HepG2 (cell line): ENCODE measurements around the gene CCSER2. TPM values are rescaled to one million over a fixed set of nuclear protein-coding genes. Genes with fewer than 3 reads are reported as not detected.

Source experiments
- CBFB ChIP-seq: sonication (generic); formaldehyde crosslinking; IDR thresholded peaks from 2 replicates; pipeline ENCODE4 v1.4.0; 2020; ENCODE audit warnings: missing genetic modification reagents
- DR1 ChIP-seq: sonication (generic); formaldehyde crosslinking; IDR thresholded peaks from 2 replicates; pipeline ENCODE4 v1.8.0; 2021; ENCODE audit warnings: mild to moderate bottlenecking, missing genetic modification reagents, inconsistent platforms
- FOXA1 ChIP-seq, 2 experiments: fragments of 450-650 bp in 1 of 2; sonication (generic) in 1 of 2; formaldehyde crosslinking in 1 of 2; IDR thresholded peaks; 2 replicates each; pipeline versions ENCODE4 v1.4.0 to v1.6.1; 2016 to 2020; ENCODE audit warnings: missing genetic modification reagents in 1 of 2
- FOXA3 ChIP-seq: IDR thresholded peaks from 2 replicates; pipeline ENCODE4 v1.6.1; 2016; ENCODE audit warnings: missing genetic modification reagents, missing compliant biosample characterization
- FOXK1 ChIP-seq: sonication (generic); formaldehyde crosslinking; IDR thresholded peaks from 2 replicates; pipeline ENCODE4 v1.4.0; 2020; ENCODE audit warnings: low read depth, missing genetic modification reagents, borderline replicate concordance
- GLMP ChIP-seq: sonication (generic); formaldehyde crosslinking; IDR thresholded peaks from 2 replicates; pipeline ENCODE4 v1.9.0; 2021; ENCODE audit warnings: missing genetic modification reagents, mild to moderate bottlenecking, borderline replicate concordance
- MEF2D ChIP-seq: sonication (generic); formaldehyde crosslinking; IDR thresholded peaks from 2 replicates; pipeline ENCODE4 v1.5.1; 2020; ENCODE audit warnings: mild to moderate bottlenecking, missing genetic modification reagents
- MYNN ChIP-seq: sonication (generic); formaldehyde crosslinking; IDR thresholded peaks from 2 replicates; pipeline ENCODE4 v1.4.0; 2020; ENCODE audit warnings: mild to moderate bottlenecking, low read depth, missing genetic modification reagents
- REL ChIP-seq: sonication (generic); formaldehyde crosslinking; conservative IDR thresholded peaks from 2 replicates; pipeline ENCODE4 v1.8.0; 2022; ENCODE audit warnings: mild to moderate bottlenecking, missing genetic modification reagents, moderate library complexity
- SAFB2 ChIP-seq: sonication (generic); formaldehyde crosslinking; IDR thresholded peaks from 2 replicates; pipeline ENCODE4 v1.5.1; 2020; ENCODE audit warnings: missing genetic modification reagents, low read depth, mild to moderate bottlenecking, borderline replicate concordance
- TCF12 ChIP-seq, 2 experiments: fragments of 450-650 bp in 1 of 2; sonication (generic) in 1 of 2; formaldehyde crosslinking in 1 of 2; IDR thresholded peaks; 2 replicates each; pipeline versions ENCODE4 v1.6.1 to v1.8.0; 2017 to 2022; ENCODE audit warnings: antibody characterized with exemption in 1 of 2, mild to moderate bottlenecking in 1 of 2, missing genetic modification reagents in 1 of 2, moderate library complexity in 1 of 2
- TFDP1 ChIP-seq: IDR thresholded peaks from 2 replicates; pipeline ENCODE4 v1.6.1; 2016; ENCODE audit warnings: missing compliant biosample characterization, missing genetic modification reagents, borderline replicate concordance
- ZBTB25 ChIP-seq: IDR thresholded peaks from 2 replicates; pipeline ENCODE4 v1.6.1; 2018; ENCODE audit warnings: missing genetic modification reagents
- ZFP1 ChIP-seq: IDR thresholded peaks from 2 replicates; pipeline ENCODE4 v1.6.1; 2016
- ZKSCAN8 ChIP-seq: IDR thresholded peaks from 2 replicates; pipeline ENCODE4 v1.6.1; 2016; ENCODE audit warnings: borderline replicate concordance, missing genetic modification reagents, missing compliant biosample characterization
- polyA plus RNA-seq, 8 experiments: library from polyadenylated mRNA; depleted of rRNA in 3 of 8; stranded (reverse) in 7 of 8; unstranded in 1 of 8; fragments of >200 nt; fragmentation: Illumina TruSeq in 4 of 8; extraction: Trizol in 4 of 8; gene quantifications; 2 replicates each; pipeline versions ENCODE4 v1.2.1 to v1.2.3, GENCODE V29; 2011 to 2016; ENCODE audit warnings: low read depth in 4 of 8, missing spikeins in 1 of 8, mixed read lengths in 1 of 8; ENCODE audit not compliant: insufficient read depth in 1 of 8
- total RNA-seq, 5 experiments: library from RNA; depleted of rRNA; stranded (reverse); fragments of >200 nt; fragmentation: Illumina TruSeq; extraction: Trizol; gene quantifications; 2 replicates each; pipeline ENCODE4 v1.2.3, GENCODE V29; 2016; ENCODE audit warnings: low read depth in 1 of 5
- TF ChIP-seq, protein P1 (sequence below): sonication (generic); formaldehyde crosslinking; IDR thresholded peaks from 2 replicates; pipeline ENCODE4 v1.9.0; 2021; ENCODE audit warnings: missing genetic modification reagents, borderline replicate concordance
- TF ChIP-seq, protein P2 (sequence below): sonication (generic); formaldehyde crosslinking; IDR thresholded peaks from 2 replicates; pipeline ENCODE4 v1.5.1; 2020; ENCODE audit warnings: mild to moderate bottlenecking, missing genetic modification reagents
- TF ChIP-seq, protein P3 (sequence below): sonication (generic); formaldehyde crosslinking; IDR thresholded peaks from 2 replicates; pipeline ENCODE4 v1.5.0; 2020; ENCODE audit warnings: mild to moderate bottlenecking, missing genetic modification reagents, moderate library complexity

The CCSER2 gene
- total and polyA plus RNA-seq, 2 of the 13 experiments (the other 11 are each of a cell fraction or from before 2014, with no cell fraction given): 13.3 to 17.2 TPM

DNA sequence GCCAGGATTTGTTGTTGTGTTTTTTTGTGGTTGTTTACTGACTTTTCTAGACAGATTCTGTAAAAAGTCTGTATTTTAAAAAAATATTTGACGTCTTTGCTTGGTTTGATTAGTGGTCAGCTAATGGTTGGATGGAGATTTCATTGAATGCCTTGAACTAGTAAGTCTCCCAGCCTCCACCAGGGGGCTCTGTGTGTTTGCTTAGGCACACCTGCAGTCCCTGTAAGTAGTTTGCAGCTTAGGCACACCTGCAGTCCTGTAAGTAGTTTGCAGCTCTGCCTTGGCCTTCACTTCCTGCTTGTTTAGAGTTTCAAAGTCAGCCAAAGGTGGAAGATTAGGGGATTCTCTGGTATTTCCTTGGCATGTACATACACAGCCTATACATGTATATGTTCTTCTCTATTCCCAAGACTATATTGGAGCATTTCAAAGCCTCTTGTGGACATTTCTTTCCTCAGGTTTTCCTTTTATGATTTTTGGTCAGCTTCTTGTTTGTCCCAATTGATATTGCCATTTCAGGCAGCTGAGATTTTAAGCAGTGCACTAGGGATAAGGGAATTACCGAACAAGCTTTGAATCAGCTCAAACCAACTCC lies 101.6 kb downstream of the CCSER2 start (continued):
- TF ChIP-seq, protein P1, sequence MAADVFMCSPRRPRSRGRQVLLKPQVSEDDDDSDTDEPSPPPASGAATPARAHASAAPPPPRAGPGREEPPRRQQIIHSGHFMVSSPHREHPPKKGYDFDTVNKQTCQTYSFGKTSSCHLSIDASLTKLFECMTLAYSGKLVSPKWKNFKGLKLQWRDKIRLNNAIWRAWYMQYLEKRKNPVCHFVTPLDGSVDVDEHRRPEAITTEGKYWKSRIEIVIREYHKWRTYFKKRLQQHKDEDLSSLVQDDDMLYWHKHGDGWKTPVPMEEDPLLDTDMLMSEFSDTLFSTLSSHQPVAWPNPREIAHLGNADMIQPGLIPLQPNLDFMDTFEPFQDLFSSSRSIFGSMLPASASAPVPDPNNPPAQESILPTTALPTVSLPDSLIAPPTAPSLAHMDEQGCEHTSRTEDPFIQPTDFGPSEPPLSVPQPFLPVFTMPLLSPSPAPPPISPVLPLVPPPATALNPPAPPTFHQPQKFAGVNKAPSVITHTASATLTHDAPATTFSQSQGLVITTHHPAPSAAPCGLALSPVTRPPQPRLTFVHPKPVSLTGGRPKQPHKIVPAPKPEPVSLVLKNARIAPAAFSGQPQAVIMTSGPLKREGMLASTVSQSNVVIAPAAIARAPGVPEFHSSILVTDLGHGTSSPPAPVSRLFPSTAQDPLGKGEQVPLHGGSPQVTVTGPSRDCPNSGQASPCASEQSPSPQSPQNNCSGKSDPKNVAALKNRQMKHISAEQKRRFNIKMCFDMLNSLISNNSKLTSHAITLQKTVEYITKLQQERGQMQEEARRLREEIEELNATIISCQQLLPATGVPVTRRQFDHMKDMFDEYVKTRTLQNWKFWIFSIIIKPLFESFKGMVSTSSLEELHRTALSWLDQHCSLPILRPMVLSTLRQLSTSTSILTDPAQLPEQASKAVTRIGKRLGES (CRISPR knock-in tag): no peak
- TF ChIP-seq FOXK1 (CRISPR knock-in tag) (no peak), ZKSCAN8 (CRISPR knock-in tag) (no peak), SAFB2 (CRISPR knock-in tag) (no peak), REL (CRISPR knock-in tag) (no peak), DR1 (CRISPR knock-in tag) (no peak), CBFB (CRISPR knock-in tag) (no peak), FOXA1 (IDR thresholded peaks at IDR 0.05) (no peak), FOXA1 (CRISPR knock-in tag; IDR thresholded peaks at IDR 0.05) (peak; percentile 88), GLMP (no peak), FOXA3 (CRISPR knock-in tag) (peak; percentile 50; the same call in 1 of the 2 replicates), MYNN (no peak), TFDP1 (CRISPR knock-in tag) (no peak), ZBTB25 (CRISPR knock-in tag) (no peak), MEF2D (no peak), ZFP1 (CRISPR knock-in tag) (no peak), TCF12 (IDR thresholded peaks at IDR 0.05) (no peak), TCF12 (CRISPR knock-in tag; IDR thresholded peaks at IDR 0.05) (no peak)
- TF ChIP-seq, protein P2, sequence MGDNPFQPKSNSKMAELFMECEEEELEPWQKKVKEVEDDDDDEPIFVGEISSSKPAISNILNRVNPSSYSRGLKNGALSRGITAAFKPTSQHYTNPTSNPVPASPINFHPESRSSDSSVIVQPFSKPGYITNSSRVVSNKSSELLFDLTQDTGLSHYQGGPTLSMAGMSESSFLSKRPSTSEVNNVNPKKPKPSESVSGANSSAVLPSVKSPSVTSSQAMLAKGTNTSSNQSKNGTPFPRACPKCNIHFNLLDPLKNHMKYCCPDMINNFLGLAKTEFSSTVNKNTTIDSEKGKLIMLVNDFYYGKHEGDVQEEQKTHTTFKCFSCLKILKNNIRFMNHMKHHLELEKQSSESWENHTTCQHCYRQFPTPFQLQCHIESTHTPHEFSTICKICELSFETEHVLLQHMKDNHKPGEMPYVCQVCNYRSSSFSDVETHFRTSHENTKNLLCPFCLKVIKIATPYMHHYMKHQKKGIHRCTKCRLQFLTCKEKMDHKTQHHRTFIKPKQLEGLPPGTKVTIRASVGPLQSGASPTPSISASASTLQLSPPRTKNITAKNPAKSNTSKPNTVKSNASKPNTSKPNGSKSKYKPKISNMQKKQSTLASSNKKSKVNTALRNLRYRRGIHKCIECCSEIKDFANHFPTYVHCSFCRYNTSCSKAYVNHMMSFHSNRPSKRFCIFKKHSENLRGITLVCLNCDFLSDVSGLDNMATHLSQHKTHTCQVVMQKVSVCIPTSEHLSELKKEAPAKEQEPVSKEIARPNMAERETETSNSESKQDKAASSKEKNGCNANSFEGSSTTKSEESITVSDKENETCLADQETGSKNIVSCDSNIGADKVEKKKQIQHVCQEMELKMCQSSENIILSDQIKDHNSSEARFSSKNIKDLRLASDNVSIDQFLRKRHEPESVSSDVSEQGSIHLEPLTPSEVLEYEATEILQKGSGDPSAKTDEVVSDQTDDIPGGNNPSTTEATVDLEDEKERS (CRISPR knock-in tag): no peak
- TF ChIP-seq, protein P3, sequence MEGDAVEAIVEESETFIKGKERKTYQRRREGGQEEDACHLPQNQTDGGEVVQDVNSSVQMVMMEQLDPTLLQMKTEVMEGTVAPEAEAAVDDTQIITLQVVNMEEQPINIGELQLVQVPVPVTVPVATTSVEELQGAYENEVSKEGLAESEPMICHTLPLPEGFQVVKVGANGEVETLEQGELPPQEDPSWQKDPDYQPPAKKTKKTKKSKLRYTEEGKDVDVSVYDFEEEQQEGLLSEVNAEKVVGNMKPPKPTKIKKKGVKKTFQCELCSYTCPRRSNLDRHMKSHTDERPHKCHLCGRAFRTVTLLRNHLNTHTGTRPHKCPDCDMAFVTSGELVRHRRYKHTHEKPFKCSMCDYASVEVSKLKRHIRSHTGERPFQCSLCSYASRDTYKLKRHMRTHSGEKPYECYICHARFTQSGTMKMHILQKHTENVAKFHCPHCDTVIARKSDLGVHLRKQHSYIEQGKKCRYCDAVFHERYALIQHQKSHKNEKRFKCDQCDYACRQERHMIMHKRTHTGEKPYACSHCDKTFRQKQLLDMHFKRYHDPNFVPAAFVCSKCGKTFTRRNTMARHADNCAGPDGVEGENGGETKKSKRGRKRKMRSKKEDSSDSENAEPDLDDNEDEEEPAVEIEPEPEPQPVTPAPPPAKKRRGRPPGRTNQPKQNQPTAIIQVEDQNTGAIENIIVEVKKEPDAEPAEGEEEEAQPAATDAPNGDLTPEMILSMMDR (CRISPR knock-in tag): peak; percentile 83
